HT1080 (cell line): ENCODE data around the gene BCO2. TPM values are rescaled to one million over a fixed set of nuclear protein-coding genes. Genes with fewer than 3 reads are reported as not detected.

Source experiments
- DNase-seq: peaks from one replicate; pipeline ENCODE4 v3.0.0-alpha.2; 2015; ENCODE audit warnings: low read depth
- total RNA-seq: library from RNA; depleted of rRNA; stranded (reverse); fragments of >200 nt; shearing (Covaris generic); gene quantifications from 2 replicates; pipeline ENCODE4 v1.2.3, GENCODE V29; 2014

BCO2 gene
- total RNA-seq, 1 experiment from 2014 or later, result 0.19 TPM

DNA sequence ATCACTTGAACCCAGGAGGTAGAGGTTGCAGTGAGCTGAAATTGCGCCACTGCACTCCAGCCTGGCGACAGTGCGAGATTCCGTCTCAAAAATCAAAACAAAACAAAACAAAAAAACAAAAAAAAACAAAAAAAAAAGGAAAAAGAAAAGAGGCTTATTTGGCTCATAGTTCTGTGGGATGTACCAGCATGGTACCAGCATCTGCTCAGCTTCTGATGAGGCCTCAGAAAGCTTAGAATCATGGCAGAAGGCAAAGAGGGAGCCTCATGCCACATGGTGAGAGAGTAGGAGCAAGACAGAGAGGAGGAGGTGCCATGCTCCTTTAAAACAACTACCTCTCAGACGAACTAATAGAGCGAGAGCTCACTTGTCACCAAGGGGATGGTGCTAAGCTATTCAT is 40.3 kb downstream of the BCO2 start:
- DNase-seq, result no peak

GRCh38 chr11:112216561-112217105 is 41.3 kb downstream of the BCO2 start:
- DNase-seq, result no peak

DNA sequence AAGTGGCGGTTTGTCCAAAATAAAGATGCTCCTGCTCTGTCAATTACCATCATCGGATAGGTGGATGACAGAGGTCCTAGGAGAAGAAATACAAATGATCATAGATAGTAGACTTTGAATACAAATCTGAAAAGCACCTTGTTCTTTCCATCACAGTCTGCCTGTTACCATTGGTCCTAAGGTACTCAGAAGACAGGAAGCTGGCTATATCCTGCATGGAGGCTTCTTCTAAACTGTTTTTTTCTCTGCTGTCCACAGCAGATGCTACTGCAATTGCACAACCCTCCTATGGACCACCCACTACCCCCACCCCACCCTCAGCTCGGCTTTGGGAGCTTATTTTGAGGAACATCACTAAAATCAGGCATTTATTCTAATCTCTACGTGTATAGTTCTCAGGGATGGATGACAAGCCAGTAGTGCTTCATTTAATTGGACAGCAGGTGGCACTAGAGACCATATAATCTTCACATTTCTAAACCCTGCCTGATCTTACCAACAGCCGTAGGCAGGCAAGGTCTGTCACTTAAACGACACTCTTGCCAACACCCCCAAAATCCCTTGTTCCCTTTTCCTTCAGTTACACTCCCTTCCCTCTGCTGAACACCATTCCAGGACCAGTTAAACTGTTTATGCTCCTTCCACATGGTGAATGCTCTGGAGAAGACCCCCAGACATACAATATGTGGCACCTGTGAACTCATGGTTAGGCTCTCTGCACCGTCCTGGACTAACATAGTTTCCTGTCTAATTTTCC is 44.3 kb downstream of the BCO2 start:
- peak; percentile 70 for DNase-seq

- no peak for DNase-seq
These were observed 46.0 kb downstream of the BCO2 start for GRCh38 chr11:112221274-112221835.

- DNase-seq, result no peak
These were observed 47.0 kb downstream of the BCO2 start for GRCh38 chr11:112222303-112222702.

GRCh38 chr11:112223121-112223520 is 47.8 kb downstream of the BCO2 start:
- peak; percentile 29 for DNase-seq

- no peak for DNase-seq
These were observed 48.6 kb downstream of the BCO2 start for GRCh38 chr11:112223754-112224532.

GRCh38 chr11:112225753-112226061 is 50.4 kb downstream of the BCO2 start:
- DNase-seq, result peak; percentile 83

GRCh38 chr11:112226062-112226830 is 50.9 kb downstream of the BCO2 start, which contains the start of gene PTS:
PTS (plus strand) TSS chr11:112226428; CDS start chr11:112226444, 16 bp downstream.
- DNase-seq, result peak; percentile 85

DNA sequence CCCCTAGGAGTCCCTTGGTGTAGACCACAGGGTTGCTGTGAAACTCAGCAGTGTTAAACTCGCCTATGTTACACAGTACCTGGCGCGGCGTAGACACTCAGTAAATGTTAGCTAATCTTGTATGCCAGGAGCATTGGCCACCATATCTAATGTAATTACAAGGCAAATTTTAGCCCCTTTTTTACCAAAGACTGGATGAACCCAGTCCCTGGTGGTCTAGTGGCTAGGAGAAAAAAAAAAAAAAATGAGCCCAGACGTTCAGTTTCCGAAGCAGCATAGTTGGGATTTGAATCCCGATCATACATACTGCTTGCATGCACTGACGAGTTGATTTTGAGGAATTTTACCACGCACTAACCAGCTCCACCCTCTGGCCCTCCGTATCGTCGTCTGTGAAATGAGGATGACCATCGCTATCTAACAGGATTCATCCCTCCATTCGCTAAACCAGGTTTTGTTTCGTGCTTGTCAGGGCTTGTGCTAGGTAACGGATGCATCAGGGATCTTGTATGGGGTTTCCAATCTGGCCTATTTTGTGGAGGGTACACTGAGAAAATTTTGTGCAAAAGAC is 51.6 kb downstream of the BCO2 start:
- peak; percentile 17 for DNase-seq

DNA sequence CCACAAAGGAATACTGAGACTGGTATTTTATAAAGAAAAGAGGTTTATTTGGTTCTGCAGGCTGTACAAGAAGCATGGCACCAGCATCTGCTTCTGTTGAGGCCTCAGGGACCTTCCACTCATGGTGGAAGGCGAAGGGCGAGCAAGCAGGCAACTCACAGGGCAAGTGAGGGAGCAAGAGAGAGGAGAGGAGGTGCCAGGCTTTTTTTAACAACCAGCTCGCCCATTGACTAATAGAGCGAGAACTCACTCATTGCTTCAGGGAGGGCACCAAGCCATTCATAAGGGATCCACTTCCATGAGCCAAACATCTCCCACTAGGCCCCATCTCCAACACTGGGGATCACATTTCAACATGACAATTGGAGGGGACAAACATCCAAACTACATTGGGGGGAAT is 52.2 kb downstream of the BCO2 start:
- DNase-seq, result no peak

DNA sequence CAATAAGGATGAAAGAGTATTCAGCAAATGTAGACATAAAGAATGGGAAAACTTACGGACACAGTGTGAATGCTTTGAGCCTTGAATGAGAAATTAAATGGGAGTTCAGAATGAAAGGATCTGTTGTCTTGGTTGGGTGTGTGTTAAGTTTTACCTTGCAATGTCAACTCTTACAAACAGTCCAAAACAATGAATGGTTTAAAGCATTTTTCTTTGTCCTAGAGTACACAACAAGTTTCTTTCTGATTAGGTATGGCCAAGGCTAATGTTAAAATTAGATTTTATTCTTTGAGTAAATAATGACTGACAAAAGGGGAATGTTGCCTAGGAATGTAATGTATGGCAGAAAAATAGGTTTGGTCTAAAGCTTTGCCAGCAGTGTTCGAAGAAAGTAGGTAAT is 53.4 kb downstream of the BCO2 start:
- no peak for DNase-seq

GRCh38 chr11:112229159-112229558 is 53.8 kb downstream of the BCO2 start:
- no peak for DNase-seq

GRCh38 chr11:112229746-112230433 is 54.6 kb downstream of the BCO2 start:
- no peak for DNase-seq

- DNase-seq, result no peak
These were observed 56.6 kb downstream of the BCO2 start for GRCh38 chr11:112231952-112232351.

GRCh38 chr11:112235750-112236390 is 60.6 kb downstream of the BCO2 start:
- no peak for DNase-seq

DNA sequence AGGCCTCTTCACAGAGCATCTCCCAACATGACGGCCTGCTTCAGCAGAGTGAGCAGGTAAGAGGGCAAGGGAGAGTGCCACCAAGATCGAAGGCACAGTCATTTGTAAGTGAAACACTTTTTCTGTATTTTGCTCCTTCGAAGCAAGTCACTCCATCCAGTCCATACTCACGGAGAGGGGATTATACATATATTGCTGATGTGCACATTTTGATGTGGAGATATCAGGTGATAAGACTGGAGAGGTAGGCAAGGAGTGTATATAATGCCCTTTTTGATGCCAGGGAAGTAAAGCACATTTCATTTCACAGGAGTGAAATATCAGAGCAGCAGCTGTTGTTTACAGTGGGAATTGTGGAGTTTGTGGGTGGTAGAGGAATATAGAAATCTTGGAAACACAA is 62.1 kb downstream of the BCO2 start:
- DNase-seq, result no peak

- no peak for DNase-seq
These were observed 62.7 kb downstream of the BCO2 start for GRCh38 chr11:112238041-112238440.

GRCh38 chr11:112241486-112241885 is 66.2 kb downstream of the BCO2 start:
- DNase-seq, result no peak

GRCh38 chr11:112247201-112247600 is 71.9 kb downstream of the BCO2 start:
- no peak for DNase-seq
